ENCODE data around the gene ZCCHC7. TPM values are rescaled to one million over a fixed set of nuclear protein-coding genes. Genes with fewer than 3 reads are reported as not detected.

ZCCHC7 gene
- total RNA-seq, 1 donor from 2014 or later: 26.9 TPM

DNA sequence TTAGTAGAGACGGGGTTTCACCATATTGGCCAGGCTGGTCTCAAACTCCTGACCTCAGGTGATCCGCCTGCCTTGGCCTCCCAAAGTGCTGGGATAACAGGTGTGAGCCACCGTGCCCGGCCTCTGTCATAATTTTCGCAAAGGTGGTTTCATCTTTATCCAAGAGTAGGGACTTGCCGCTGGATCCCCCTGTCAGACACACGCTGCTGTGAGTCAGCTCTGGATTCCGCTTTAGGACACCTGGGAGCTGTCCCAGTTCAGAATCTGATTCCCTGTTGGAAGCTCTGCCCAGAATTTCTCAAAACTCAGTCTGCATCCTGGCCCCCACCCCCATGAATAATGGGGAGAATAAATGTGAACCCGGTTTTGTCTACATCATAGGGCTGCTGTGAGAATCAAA lies 284.2 kb downstream of the ZCCHC7 start:
- H3K27me3 ChIP-seq (ENCODE audit: control insufficient read depth, insufficient read depth, low read length): no peaks in the 10 kb centered on the region
- H3K4me3 ChIP-seq (ENCODE audit: low read depth, low read length): no peak overlapping the region
- TF ChIP-seq CTCF (IDR thresholded peaks at IDR 0.05; ENCODE audit: insufficient read depth, low read length, severe bottlenecking): no peak
- DNase-seq (ENCODE audit: low read depth): no peak
- no peaks in the 10 kb centered on the region for H3K36me3 ChIP-seq (ENCODE audit: control insufficient read depth, insufficient read depth, low read length)
- no peak for FAIRE-seq

DNA sequence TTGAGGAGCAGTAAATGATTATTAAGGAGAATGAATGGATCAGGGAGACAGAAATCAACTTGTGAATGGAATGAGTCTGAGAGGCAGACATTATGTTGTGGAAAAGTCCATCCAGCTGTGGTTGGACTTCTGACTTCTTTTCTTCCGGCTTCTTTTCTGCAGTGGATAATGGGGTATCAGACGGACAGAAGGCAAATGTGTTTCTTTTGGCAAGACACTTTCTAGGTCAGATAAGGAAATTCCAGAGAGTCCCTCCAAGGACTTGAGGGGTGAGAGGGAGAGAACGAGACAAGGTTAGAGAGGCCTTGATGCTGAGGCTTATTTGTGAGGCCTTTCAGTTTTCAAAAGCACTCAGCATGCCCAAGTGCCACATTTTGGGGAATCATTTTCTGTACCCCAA lies 285.0 kb downstream of the ZCCHC7 start:
- DNase-seq (ENCODE audit: low read depth): no peak
- TF ChIP-seq CTCF (IDR thresholded peaks at IDR 0.05; ENCODE audit: insufficient read depth, low read length, severe bottlenecking): no peak
- Histone ChIP-seq H3K36me3 (ENCODE audit: control insufficient read depth, insufficient read depth, low read length) (no peaks in the 10 kb centered on the region), H3K4me3 (ENCODE audit: low read depth, low read length) (no peak overlapping the region), H3K27me3 (ENCODE audit: control insufficient read depth, insufficient read depth, low read length) (no peaks in the 10 kb centered on the region)
- no peak for FAIRE-seq

GRCh38 chr9:37405764-37406380 lies 285.5 kb downstream of the ZCCHC7 start:
- DNase-seq (ENCODE audit: low read depth) (no peak), FAIRE-seq (no peak)
- H3K4me3 ChIP-seq (ENCODE audit: low read depth, low read length): no peak overlapping the region
- no peak for TF ChIP-seq CTCF (IDR thresholded peaks at IDR 0.05; ENCODE audit: insufficient read depth, low read length, severe bottlenecking)
- H3K27me3 ChIP-seq (ENCODE audit: control insufficient read depth, insufficient read depth, low read length): no peaks in the 10 kb centered on the region
- no peaks in the 10 kb centered on the region for H3K36me3 ChIP-seq (ENCODE audit: control insufficient read depth, insufficient read depth, low read length)

- no peaks in the 10 kb centered on the region for H3K36me3 ChIP-seq (ENCODE audit: control insufficient read depth, insufficient read depth, low read length)
- DNase-seq (ENCODE audit: low read depth) (no peak), FAIRE-seq (no peak)
- no peaks in the 10 kb centered on the region for H3K27me3 ChIP-seq (ENCODE audit: control insufficient read depth, insufficient read depth, low read length)
- TF ChIP-seq CTCF (IDR thresholded peaks at IDR 0.05; ENCODE audit: insufficient read depth, low read length, severe bottlenecking): no peak
- H3K4me3 ChIP-seq (ENCODE audit: low read depth, low read length): no peak overlapping the region
These were observed 286.4 kb downstream of the ZCCHC7 start for GRCh38 chr9:37406603-37407401.

- no peaks in the 10 kb centered on the region for H3K27me3 ChIP-seq (ENCODE audit: control insufficient read depth, insufficient read depth, low read length)
- no peak overlapping the region for H3K4me3 ChIP-seq (ENCODE audit: low read depth, low read length)
- TF ChIP-seq CTCF (IDR thresholded peaks at IDR 0.05; ENCODE audit: insufficient read depth, low read length, severe bottlenecking): no peak
- no peaks in the 10 kb centered on the region for H3K36me3 ChIP-seq (ENCODE audit: control insufficient read depth, insufficient read depth, low read length)
- FAIRE-seq (no peak), DNase-seq (ENCODE audit: low read depth) (peak; percentile 29)
These were observed 287.1 kb downstream of the ZCCHC7 start for GRCh38 chr9:37407468-37407867.

Other genes with a start within 250 kb of the ZCCHC7 start
- gene PAX5, start 86.3 kb upstream of the ZCCHC7 start, total RNA-seq: not detected in 2 replicates